Muscle layer of duodenum (tissue), 2 donors: ENCODE measurements around the gene STK25.
"Not testable (repeated sequence)": the region's sequence is repeated elsewhere in the genome, so short reads cannot be mapped to it uniquely, and the experiment has no call there.

Experiments
- H3K27ac ChIP-seq: one replicate; pipeline ENCODE4 v1.7.0; 2013; ENCODE audit warnings: mild to moderate bottlenecking, low read length
- H3K27me3 ChIP-seq: one replicate; pipeline ENCODE4 v1.7.0; 2013; ENCODE audit warnings: low read depth, mild to moderate bottlenecking, control low read depth, low read length
- H3K36me3 ChIP-seq, 2 donors: one replicate each; pipeline ENCODE4 v1.7.0; 2013; ENCODE audit warnings: low read length in 2 of 2, control low read depth in 1 of 2, mild to moderate bottlenecking in 1 of 2; ENCODE audit not compliant: insufficient read depth in 2 of 2, control insufficient read depth in 1 of 2
- H3K4me1 ChIP-seq, 2 donors: one replicate each; pipeline ENCODE4 v1.7.0; 2013; ENCODE audit warnings: low read length in 2 of 2, mild to moderate bottlenecking in 2 of 2, control low read depth in 1 of 2, moderate library complexity in 1 of 2; ENCODE audit not compliant: insufficient read depth in 2 of 2, control insufficient read depth in 1 of 2
- H3K4me3 ChIP-seq, 2 donors: one replicate each; pipeline ENCODE4 v1.7.0; 2013; ENCODE audit warnings: low read length in 2 of 2, low read depth in 1 of 2, mild to moderate bottlenecking in 1 of 2
- H3K9me3 ChIP-seq, 2 donors: one replicate each; pipeline ENCODE4 v1.7.0; 2013; ENCODE audit warnings: low read length in 2 of 2, control low read depth in 1 of 2, mild to moderate bottlenecking in 1 of 2; ENCODE audit not compliant: control insufficient read depth in 1 of 2
- donor health status: healthy.

STK25 gene

DNA sequence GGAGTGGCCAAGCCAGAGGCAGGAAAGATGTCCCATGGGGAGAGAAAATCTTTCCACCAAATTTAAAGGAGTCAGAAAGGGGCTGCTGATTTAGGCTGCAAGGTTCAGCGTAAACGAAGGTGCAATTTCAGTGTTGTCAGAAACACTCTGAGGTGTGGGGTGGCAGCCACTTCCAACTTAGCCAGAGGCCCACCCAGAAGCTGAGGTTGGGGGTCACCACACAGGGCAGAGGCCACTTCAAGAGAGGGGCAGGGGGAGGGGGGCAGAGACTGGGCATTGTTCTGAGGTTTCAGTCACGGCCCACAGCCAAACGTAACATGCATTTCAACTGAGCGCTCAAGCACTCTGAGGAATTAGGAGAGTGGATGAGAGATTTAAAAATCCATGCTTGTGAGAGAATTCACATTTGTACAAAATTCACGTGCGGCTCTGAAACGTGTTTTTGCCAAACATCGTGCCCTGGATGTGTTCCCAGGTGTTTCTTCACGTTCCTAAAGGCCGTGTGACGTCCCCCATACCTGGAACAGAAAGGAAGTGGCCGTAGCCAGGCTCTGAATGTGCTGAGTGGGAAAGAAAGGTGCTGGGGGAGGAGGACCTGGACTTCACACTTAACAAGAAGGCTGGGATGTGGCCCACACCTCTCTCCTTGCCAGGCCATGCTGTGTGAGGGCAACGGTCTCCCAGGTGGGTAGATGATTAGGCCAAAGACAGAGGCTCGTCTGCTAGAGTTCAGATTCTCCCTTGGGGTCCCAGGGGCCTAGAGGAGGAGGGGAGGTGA lies 30.6 kb upstream of the STK25 start:
- H3K9me3 ChIP-seq = no peaks in the 10 kb centered on the region
- H3K27ac ChIP-seq = no peak overlapping the region
- H3K4me1 ChIP-seq = peaks cover 0 to 15% of the 10 kb centered on the region in 2 donors
- H3K27me3 ChIP-seq = peaks cover 12% of the 10 kb centered on the region
- no peaks in the 10 kb centered on the region for H3K36me3 ChIP-seq
- no peak overlapping the region for H3K4me3 ChIP-seq

DNA sequence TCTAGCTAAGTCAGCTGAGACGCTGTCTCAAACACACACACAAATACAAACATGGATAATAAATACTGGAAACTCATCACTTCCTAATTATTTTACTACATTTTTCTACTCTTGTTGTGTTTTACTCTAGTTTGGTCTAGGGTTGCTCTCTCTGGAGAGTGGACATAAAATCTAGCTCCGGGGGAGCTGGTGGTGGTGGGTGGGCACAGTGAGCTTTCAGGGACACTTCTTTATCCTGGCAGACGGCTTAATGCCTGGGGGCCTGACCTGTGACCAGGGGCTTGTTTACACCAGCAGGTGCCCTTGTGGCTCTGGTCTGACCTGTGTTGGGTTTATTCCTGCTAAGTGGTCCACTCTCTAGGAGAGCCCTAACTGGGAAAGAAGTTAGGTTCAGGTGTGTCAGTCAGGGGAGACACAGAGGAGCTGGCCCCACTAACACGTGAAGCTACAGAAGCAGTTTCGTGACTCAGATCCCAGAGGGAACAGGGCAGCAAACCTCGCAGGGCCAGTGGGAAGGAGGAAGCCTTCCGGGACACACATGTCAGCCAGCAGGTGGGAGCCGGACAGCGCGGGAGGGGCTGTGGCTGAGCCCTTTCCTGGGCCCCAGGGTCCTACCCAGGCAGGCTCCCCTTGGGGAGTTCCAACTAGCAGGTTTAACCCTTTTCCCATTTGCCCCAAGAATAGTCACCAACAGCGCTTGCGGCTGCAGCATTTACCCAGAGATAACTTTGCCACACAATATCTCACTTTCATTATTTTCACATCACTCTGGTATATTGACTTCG lies 27.7 kb upstream of the STK25 start:
- H3K4me3 ChIP-seq = no peak overlapping the region
- no peaks in the 10 kb centered on the region for H3K9me3 ChIP-seq
- no peak overlapping the region for H3K27ac ChIP-seq
- peaks cover 0 to 8% of the 10 kb centered on the region in 2 donors for H3K4me1 ChIP-seq
- H3K27me3 ChIP-seq = peaks cover 4% of the 10 kb centered on the region
- no peaks in the 10 kb centered on the region for H3K36me3 ChIP-seq

DNA sequence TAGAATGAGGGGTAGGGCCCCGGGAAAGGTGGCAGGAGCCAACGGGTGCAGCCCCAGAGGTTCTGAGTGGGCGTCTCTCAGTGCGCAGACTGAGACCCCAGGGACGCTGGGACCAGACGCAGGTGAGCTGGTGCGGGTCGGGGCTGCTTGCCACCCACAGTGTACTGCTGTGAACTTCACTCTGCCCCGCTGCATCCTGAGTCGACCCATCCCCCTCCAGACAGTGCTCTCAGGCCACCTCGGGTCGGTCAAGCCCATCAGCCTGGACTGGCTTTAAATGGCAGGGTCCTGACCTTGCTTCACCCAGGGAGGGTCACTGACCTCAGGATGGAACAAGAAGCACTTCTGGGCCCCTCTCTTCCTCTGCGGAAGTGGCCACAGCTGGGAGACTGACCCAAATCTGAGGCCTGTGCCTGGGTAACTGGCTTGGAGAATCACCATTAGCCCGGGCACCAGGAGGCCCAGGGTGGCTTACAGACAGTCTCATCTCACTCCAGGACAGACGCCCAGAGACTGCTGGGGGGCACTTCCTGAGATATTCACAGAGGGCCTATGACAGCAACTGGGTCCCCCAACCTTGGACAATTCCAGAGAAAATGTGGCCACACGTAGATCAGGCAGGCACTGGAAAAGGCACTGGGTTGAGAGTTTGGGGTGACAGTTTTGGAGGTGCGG lies 26.5 kb upstream of the STK25 start:
- H3K27ac ChIP-seq = no peak overlapping the region
- no peaks in the 10 kb centered on the region for H3K4me1 ChIP-seq
- no peak overlapping the region for H3K4me3 ChIP-seq
- no peaks in the 10 kb centered on the region for H3K9me3 ChIP-seq
- H3K36me3 ChIP-seq = no peaks in the 10 kb centered on the region
- H3K27me3 ChIP-seq = peaks cover 4% of the 10 kb centered on the region

DNA sequence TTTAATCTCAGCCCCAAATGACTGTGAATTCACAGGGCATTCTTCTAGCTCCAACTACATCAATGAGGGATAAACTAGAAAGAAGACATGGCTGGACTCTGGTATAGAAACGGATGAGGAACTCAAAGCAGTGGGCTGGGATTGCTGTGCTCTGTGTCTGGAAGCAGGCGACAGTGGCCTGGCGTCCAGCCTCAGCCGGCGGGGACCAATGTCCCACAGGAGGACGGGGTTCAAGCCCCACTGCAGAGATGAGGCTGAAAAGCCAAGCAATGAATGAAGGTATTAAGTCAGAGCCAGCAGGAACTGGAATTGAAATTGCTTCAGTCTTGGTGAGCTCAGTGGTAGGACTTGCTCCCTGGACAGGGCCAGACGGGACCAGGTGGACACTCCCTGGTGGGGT lies 25.9 kb upstream of the STK25 start:
- Histone ChIP-seq H3K27ac (no peak overlapping the region), H3K4me1 (no peaks in the 10 kb centered on the region), H3K36me3 (no peaks in the 10 kb centered on the region), H3K27me3 (peaks cover 4% of the 10 kb centered on the region), H3K9me3 (no peaks in the 10 kb centered on the region), H3K4me3 (no peak overlapping the region)

DNA sequence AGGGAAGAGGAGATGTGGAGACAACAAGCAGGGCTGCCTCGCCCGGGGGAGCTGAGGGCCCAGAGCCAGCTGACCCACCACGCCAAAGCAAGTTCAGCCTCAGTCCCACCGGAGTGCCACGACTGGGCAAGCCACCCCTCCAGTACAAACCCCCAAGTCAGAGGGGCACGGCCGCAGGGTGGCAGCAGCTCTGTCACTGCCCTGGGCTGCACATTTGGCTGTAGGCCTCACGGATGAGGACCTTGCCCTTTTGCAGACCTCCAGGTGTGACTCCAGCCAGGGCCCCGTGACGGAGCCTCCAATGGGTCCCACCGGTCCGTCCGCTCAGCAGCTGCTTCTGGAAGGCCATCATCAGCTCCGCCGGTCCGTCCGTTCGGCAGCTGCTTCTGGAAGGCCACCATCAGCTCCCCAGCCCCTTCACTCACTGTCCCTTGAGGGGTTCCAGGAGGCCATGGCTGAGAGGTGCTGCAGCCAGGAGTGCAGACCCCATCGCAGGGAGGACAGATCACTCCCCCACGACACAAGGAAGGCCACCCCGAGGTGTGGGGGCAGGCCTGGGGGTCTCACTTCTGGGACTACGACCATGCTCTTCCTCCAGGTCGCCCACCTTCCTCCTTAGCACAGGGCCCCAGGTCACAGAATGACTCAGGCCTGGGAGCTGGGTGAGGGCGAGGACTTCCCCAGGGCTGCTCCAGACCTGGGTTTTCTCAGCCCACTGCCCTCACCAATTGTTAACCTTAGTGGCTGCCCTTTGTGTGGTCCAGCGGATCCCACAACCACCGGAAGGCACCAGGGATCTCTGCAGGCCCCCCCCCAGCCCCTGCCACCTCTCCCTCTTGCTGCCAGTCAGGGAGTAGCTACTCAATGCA lies 24.6 kb upstream of the STK25 start:
- Histone ChIP-seq H3K27me3 (no peaks in the 10 kb centered on the region), H3K4me1 (no peaks in the 10 kb centered on the region), H3K4me3 (no peak overlapping the region), H3K9me3 (no peaks in the 10 kb centered on the region), H3K27ac (no peak overlapping the region), H3K36me3 (no peaks in the 10 kb centered on the region)

DNA sequence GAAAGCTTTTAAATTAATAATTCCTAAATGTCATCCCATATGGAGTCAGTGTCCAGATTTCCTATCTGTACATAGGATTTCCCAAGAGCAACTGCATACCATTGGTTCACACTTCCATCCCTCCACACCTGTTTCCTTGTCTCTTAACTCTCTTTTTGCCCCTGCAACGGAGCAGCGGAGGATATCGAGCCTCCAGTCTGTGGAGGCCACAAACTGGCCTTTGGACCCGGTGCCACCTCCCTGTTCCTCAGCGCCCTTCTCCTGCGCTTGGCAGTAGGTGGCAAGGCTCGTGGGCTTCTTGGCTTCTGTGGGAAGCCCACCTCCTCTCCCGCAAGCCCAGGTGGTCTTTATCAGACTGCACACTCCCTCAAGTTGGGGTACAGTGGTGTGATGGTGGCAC lies 23.8 kb upstream of the STK25 start:
- no peaks in the 10 kb centered on the region for H3K36me3 ChIP-seq
- H3K9me3 ChIP-seq = no peaks in the 10 kb centered on the region
- no peak overlapping the region for H3K27ac ChIP-seq
- H3K4me3 ChIP-seq = no peak overlapping the region
- H3K4me1 ChIP-seq = no peaks in the 10 kb centered on the region
- H3K27me3 ChIP-seq = no peaks in the 10 kb centered on the region

DNA sequence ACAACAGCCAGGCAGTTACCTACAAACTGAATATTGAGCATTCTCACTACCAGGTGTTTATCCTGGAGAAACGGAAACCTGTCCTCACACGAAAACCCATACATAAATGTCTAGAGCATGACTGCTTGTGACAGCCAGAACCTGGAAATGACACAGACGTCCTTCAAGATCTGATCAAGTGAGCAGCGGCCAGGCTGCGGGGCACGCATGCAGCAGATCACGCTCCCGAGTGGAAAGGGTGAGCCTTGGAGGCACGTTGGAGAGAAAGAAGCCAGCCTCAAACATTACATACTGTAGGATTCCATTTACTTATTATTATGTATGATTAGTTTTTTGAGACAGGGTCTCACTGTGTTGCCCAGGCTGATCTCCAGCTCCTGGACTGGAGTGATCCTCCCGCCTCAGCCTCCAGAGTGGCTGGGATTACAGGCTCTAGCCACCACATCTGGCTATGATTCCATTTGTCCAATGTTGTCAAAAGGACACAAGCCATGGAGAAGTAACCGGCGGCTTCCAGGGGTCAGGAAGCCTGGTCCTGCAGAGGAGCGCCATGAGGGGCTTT lies 22.9 kb upstream of the STK25 start:
- H3K4me3 ChIP-seq = no peak overlapping the region
- H3K36me3 ChIP-seq = no peaks in the 10 kb centered on the region
- no peaks in the 10 kb centered on the region for H3K4me1 ChIP-seq
- H3K27me3 ChIP-seq = no peaks in the 10 kb centered on the region
- no peaks in the 10 kb centered on the region for H3K9me3 ChIP-seq
- no peak overlapping the region for H3K27ac ChIP-seq

DNA sequence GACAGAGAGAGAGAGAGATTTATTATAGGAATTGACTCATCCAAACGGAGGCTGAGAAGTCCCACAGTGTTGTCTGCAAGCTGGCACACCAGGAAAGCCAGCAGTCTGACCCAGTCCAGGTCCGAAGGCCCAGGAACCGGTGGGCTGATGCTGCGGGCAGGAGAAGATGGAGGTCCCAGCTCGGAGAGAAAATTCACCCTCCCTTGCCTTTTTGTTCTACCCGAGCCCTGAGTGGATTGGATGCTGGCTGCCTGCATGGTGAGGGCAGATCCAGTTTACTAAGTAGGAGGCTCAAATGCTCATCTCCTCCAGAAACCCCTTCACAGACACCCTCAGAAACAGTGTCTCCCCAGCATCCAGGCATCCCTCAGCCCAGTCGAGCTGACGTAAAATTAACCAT lies 22.2 kb upstream of the STK25 start:
- Histone ChIP-seq H3K27me3 (no peaks in the 10 kb centered on the region), H3K27ac (no peak overlapping the region), H3K9me3 (no peaks in the 10 kb centered on the region), H3K4me1 (no peaks in the 10 kb centered on the region), H3K4me3 (no peak overlapping the region), H3K36me3 (no peaks in the 10 kb centered on the region)

DNA sequence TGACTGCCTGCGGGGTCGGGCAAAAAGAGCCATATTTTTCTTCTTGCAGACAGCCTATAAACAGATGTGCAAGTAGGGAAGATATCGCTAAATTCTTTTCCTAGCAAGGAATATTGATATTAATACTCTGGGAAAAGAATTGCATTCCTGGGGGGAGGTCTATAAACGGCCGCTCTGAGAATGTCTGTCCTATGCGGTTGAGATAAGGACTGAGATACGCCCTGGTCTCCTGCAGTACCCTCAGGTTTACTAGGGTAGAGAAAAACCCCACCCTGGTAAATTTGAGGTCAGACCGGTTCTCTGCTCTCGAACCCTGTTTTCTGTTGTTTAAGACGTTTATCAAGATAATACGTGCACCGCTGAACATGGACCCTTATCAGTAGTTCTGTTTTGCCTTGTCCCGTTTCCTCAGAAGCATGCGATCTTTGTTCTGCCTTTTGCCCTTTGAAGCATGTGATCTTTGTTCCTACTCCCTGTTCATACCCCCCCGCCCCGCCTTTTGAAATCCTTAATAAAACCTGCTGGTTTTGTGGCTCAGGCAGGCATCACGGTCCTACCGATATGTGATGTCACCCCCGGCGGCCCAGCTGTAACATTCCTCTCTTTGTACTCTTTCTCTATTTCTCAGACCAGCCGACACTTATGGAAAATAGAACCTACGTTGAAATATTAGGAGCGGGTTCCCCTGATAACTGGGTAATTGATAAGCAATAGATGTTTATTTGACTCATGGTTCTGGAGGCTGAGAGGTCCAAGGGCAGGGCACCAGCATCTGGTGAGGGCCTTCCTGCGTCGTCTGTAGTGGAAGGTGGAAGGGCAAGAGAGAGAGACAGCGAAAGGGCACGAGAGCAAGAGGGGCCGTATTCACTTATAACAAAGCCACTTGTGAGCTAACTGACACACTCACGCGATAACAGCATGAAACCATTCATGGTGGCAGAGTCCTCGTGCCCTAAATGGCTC lies 17.7 kb upstream of the STK25 start:
- not testable (repeated sequence) for H3K4me3 ChIP-seq, H3K36me3 ChIP-seq, H3K27me3 ChIP-seq, H3K4me1 ChIP-seq, H3K9me3 ChIP-seq, H3K27ac ChIP-seq

DNA sequence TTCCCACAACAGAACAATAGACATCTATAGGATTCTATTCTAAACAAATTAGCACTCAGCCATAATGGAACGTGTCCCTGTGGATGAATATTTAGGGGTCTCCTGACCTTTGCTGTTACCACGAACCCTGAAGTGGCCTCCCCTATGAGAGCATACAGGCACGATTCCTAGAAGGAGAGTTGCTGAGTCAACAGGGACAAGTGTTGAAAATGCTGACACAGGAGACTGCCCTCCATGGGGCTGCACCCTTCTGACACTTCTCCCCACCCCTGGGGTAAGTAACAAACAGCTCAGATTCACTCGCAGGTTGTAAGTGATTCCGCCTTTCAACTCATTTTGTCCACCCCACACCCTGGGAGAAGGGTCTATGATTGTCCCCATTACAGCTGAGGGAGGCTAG lies 14.1 kb upstream of the STK25 start:
- no peak overlapping the region for H3K4me3 ChIP-seq
- H3K27me3 ChIP-seq = no peaks in the 10 kb centered on the region
- no peak overlapping the region for H3K27ac ChIP-seq
- no peaks in the 10 kb centered on the region for H3K4me1 ChIP-seq
- no peaks in the 10 kb centered on the region for H3K36me3 ChIP-seq
- H3K9me3 ChIP-seq = no peaks in the 10 kb centered on the region
